NOMO-1 treated with dmso at 0.1 percent for 144 hours (cell line): Measurements from ENCODE around the gene HIVEP3.
"Not testable (repeated sequence)": the region's sequence is repeated elsewhere in the genome, so short reads cannot be mapped to it uniquely, and the experiment has no call there.

Experiments used
- DNase-seq: peaks from one replicate; lab custom pipeline; 2025; ENCODE audit not compliant: unreplicated experiment; lab: John Stamatoyannopoulos, UW

HIVEP3 gene

DNA sequence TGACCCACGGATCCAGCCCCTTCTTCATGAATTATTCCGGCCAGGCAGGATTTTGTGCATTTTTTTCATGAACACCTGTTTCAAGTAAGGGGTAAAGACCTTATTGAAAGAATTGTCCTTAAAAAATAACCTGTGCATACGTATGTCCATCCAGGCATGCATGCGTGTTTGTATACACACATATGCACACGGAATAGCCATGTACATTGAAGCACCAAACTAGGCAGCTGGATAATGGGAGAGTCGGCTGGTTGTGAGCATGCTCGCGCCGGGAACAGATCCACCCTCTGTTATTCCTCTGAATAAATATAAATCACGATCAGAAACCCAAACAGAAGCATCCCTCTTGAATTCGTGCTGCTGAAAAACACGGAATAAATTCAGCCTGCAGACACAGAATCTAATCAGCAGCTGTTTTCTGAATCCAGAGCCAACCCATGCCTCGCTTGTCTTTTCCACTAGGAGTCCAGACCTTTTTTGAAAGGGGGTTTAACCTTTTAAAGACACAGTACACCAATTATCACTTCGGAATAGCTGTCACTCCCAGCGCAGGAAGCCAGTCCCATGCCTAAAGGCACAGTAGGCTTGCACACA, at the start of gene HIVEP3:
Gene HIVEP3, minus strand, starts transcription at position 473 of the 594 bp plus-strand sequence.
- DNase-seq: no peak

GRCh38 chr1:41964400-41964799, 45.7 kb upstream of the HIVEP3 start:
- DNase-seq: no peak

GRCh38 chr1:41963636-41964035, 44.9 kb upstream of the HIVEP3 start:
- no peak for DNase-seq

GRCh38 chr1:41958015-41958673, 39.4 kb upstream of the HIVEP3 start:
- DNase-seq: no peak

DNA sequence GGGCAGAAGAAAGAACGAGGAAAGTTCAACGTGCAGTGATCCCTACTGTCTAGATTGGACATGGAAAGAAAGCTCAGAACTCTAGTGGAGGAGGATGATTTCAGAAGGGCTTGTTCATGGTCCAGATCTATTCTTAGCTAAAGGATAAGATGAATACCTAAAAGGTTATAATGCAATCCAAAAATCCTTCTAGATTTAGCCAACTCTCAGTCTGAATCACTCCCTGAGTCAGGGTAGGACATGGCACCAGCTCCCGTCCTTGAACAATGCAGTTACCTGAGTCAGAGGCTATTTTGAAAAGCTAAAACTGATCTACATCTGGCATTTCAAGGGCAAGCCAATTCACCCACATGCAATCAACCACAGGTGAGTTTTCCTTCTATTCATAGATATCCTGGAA, 38.8 kb upstream of the HIVEP3 start:
- DNase-seq: no peak

DNA sequence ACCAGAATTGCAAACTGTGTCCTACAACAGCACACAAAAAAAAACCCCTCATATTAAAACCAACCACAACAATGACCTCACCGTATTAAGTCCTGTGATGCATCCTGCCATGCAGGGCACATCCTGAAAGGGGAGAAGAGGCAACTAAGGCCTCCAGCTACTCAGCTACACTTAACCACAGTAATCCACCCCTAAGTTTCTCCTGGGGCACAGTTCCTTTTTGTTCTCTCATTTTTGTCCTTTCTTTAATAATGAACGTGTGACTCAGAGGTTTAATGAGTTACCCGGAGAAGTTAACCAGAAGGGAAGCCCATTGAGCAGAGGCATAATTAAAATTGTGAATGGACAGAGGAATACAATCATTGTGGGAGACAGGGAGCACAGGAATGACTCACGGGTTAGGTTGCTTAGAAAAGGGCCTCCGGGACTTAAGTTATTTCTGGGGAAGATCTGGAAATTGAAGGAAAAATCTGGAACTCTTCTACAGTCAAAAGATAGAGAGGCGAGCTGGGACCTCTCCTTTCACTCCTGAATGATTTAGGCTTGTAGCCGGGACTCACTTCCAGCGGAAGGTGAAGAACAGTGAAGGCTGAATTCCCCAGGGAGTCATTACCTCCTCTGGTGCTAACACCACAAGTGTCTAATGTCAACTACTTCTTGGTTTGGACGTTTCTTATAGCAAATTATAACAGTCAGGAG, 36.9 kb upstream of the HIVEP3 start:
- peak; percentile 61 for DNase-seq

GRCh38 chr1:41954533-41954944, 35.8 kb upstream of the HIVEP3 start:
- no peak for DNase-seq

DNA sequence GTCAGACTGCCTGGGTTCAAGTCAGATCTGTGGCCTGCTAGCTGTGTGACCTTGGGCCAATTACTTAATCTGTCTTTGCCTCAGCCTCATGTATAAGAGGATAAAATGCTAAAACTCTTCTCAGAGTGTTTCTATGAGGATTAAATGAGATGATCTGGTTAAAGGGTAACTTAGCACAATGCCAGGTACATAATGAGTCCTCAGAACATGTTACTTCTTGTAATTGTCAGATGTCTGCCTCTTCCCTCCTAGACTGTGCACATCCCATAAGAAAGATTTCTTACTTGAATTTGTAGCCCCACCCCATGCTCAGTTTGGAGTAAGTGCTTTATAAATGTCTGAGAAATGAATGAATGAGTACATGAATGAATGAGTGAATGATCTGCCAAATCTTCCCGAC, 34.6 kb upstream of the HIVEP3 start:
- DNase-seq: no peak

DNA sequence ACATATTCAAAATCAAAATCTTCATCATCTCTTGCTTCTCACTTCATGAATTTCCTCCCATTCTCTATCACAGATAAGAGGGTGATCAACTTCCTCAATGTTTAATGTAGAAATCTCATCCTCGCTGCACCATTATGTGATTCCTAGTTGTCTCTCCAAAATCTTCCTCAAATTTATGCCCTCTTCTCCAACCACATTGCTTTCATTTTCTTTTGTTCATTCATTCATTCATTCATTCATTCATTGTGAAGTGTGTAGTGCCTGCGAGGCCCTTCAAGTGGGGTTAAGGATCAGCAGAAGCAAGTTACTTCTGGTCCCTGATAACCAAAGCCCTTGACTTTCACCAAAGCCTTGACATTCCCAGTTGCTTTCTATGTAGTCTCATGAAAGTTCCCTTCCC, 33.5 kb upstream of the HIVEP3 start:
- no peak for DNase-seq

GRCh38 chr1:41951492-41951891, 32.8 kb upstream of the HIVEP3 start:
- DNase-seq: not testable (repeated sequence)

GRCh38 chr1:41950820-41951219, 32.1 kb upstream of the HIVEP3 start:
- no peak for DNase-seq

DNA sequence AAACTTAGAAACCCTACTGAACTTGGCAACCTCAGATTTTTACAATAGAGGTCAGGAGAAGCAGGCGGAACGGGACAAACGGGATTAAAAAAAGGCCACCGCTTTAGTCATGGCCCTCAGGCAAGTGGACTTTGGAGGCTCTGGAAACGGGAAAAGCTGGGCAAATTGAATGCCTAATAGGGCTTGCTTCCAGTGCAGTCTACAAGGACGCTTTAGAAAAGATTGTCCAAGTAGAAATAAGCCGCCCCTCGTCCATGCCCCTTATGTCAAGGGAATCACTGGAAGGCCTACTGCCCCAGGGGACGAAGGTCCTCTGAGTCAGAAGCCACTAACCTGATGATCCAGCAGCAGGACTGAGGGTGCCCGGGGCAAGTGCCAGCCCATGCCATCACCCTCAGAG, 27.2 kb upstream of the HIVEP3 start:
- not testable (repeated sequence) for DNase-seq

DNA sequence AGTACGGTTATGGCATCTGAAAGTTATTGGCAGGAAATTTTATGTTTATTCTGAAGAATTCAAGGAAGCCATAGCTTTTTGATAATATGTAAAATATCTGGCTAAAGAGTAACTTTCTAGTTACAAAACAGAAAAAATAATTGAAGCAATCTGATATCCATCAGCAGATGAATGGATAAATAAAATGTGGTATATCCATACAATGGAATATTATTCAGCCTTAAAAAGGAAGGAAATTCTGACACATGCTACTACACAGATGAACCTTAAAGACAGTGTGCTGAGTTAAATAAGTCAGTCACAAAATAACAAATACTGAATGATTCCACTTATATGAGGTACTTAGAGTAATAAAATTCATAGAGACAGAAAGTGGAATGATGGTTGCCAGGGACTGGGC, 25.0 kb upstream of the HIVEP3 start:
- no peak for DNase-seq

DNA sequence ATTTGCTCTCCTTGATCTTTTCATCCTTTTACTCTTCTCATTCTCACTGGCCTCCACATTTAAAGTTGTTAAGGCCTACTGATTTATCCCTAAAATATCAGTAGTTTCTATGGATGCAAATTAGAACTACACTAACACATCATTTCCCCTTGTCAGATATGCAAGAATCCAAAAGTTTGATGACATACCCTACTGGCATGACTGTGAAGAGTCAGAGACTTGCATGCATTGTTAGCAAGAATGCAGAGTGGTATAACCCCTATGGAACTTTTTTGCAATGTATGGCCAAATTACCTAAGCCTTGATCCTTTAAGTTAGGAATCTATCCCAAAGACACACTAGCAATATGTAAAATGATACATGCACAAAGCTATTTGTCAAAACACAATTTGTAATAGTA, 23.6 kb upstream of the HIVEP3 start:
- DNase-seq: no peak

DNA sequence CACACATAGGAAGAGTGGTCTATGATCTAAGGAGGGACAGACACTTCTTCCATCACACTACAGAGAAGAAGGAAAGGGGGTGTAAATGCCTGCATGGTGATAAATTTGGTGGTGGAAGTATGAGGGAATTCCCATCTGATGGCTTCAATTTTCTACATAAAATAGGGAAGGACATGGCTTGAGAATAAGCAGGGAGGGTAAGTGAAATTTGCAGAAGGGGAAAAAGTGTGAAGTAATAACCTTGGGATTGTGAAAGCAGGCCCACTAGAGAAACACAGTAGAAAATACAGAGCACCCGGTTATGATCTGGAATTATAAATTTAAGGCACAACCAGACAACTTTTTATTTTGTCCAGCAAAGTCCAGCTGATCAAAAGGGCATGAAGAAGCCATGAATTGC, 22.7 kb upstream of the HIVEP3 start:
- DNase-seq: no peak

DNA sequence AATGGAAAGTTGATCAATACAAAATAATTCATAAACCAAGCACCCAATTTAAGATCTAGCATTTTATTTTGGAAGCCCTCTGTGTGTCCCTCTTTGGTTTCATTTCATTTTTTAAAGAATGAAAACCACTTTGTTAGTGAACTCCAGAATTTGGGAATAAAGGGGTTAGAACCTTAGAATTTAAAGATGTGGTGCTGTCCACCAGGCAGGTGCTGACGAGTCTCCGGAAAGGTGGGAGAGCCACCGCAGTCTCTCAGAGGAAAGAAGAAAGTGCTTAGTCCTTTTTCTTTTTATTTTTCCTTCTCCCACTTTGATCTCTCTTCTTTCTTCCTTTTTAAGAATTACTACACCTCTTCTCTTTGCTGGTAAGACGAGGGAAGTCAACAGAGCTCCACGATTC, 20.5 kb upstream of the HIVEP3 start:
- no peak for DNase-seq

- no peak for DNase-seq
Observed at GRCh38 chr1:41936107-41936506, 17.4 kb upstream of the HIVEP3 start.

DNA sequence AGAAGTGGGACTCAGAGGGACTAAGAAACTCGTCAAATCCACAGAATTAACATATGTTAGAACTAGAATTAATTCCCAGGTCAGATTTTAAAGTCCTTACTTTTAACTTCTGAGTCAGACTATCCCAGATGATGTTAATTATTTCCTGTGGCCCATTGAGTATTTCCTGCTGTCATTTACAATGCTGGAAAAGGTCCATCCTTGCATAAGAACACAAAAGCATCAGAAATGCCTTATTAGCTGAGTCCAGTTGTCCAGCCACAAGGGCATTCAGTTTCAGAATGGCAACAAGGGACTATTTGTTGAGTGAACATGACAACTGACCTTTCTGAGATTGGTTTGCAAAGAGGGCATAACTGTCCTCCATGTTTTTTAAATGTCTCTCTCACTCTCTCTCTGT, 16.5 kb upstream of the HIVEP3 start:
- DNase-seq: no peak

GRCh38 chr1:41933106-41933505, 14.4 kb upstream of the HIVEP3 start:
- no peak for DNase-seq

- DNase-seq: no peak
Observed at GRCh38 chr1:41931578-41931977, 12.9 kb upstream of the HIVEP3 start.

DNA sequence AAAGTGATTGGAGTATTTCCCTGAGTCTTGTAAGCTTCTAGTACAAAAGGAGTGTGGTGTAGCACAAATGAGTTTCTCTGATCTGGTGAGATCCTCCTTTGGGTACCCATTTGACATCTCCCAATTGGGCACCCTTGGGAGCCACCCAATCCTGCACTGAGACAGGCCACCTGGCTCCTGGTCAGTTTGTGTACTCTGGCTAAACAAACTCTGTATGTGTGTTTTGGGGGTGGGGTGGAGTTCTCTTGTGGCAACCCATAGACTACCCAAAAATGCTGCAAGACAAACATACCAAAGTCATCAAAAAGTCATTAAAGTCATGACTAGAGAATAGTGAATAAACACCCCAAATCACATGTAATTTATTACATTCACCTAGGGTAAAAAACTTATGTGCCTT, 8.4 kb upstream of the HIVEP3 start:
- no peak for DNase-seq

DNA sequence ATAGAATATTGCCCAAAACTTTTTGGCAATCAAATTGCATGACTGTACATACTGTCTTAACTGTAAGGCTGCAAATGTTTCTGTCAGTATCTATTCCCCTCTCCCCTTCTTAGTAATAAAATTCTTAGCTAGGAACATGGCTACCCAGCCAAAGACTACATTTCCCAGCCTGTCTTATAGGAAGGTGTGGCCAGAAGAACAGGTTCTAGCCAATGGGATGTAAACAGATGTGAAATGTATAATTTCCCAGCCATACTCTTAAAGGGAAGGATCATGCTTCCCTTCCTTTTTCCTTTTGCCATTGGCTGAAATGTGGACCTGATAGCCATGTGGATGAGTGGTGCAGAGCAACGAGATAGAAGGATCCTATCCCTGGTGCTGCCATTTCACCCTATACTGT, 7.0 kb upstream of the HIVEP3 start:
- no peak for DNase-seq
